OCI-LY7 (cell line): ENCODE data around the gene HPN. TPM values are rescaled to one million over a fixed set of nuclear protein-coding genes. Genes with fewer than 3 reads are reported as not detected.
"Not testable (repeated sequence)": the region's sequence is repeated elsewhere in the genome, so short reads cannot be mapped to it uniquely, and the experiment has no call there.

Source experiments
- BruUV-seq: library from RNA; stranded (reverse); fragments of 400-500 nt; replicated peaks from 2 replicates; lab custom pipeline; 2021; lab: Mats Ljungman, UMichigan
- CTCF ChIA-PET: fragments of 300-600 bp; sonication (Branson Sonifier 250); formaldehyde crosslinking; loops from one replicate; lab custom pipeline; 2022; ENCODE audit warnings: antibody characterized with exemption; ENCODE audit not compliant: unreplicated experiment; lab: Charles Lee
- POLR2A ChIA-PET: fragments of 300-600 bp; sonication (Branson Sonifier 250); formaldehyde crosslinking; loops from one replicate; lab custom pipeline; 2022; ENCODE audit warnings: antibody characterized with exemption; lab: Charles Lee
- DNase-seq: peaks from one replicate; pipeline ENCODE4 v3.0.0-alpha.2; 2015; ENCODE audit warnings: low spot score
- H2AFZ ChIP-seq: fragments of 200-600 bp; sonication (generic), shearing (Covaris generic); 2 replicates; pipeline ENCODE4 v1.6.1; 2014; ENCODE audit warnings: mild to moderate bottlenecking, antibody characterized with exemption, low read length, moderate library complexity
- H3K27ac ChIP-seq: fragments of 200-600 bp; sonication (generic); 2 replicates; pipeline ENCODE4 v1.5.1; 2014; ENCODE audit warnings: mixed run types, low read depth, mild to moderate bottlenecking, moderate library complexity, low read length, inconsistent platforms; ENCODE audit not compliant: poor library complexity, severe bottlenecking
- H3K36me3 ChIP-seq: fragments of 200-600 bp; sonication (generic); 2 replicates; pipeline ENCODE4 v1.6.1; 2014; ENCODE audit warnings: mild to moderate bottlenecking, antibody characterized with exemption, low read length, moderate library complexity, mixed read lengths; ENCODE audit not compliant: insufficient read depth
- H3K4me1 ChIP-seq: fragments of 200-600 bp; sonication (generic); 2 replicates; pipeline ENCODE4 v1.5.1; 2014; ENCODE audit warnings: mild to moderate bottlenecking, low read length; ENCODE audit not compliant: insufficient read depth, poor library complexity, severe bottlenecking
- H3K4me2 ChIP-seq: fragments of 200-600 bp; sonication (generic); 2 replicates; pipeline ENCODE4 v1.6.1; 2014; ENCODE audit warnings: mild to moderate bottlenecking, low read length
- H3K4me3 ChIP-seq: fragments of 200-600 bp; sonication (generic); 2 replicates; pipeline ENCODE4 v1.5.1; 2014; ENCODE audit warnings: mild to moderate bottlenecking, low read depth, low read length; ENCODE audit not compliant: poor library complexity, severe bottlenecking
- H3K79me2 ChIP-seq: fragments of 200-600 bp; sonication (generic); 2 replicates; pipeline ENCODE4 v1.6.1; 2016; ENCODE audit warnings: low read depth, mild to moderate bottlenecking, low read length, moderate library complexity, mixed read lengths; ENCODE audit not compliant: insufficient read depth
- H3K9me2 ChIP-seq: fragments of 200-600 bp; sonication (generic); 2 replicates; pipeline ENCODE4 v1.6.1; 2016; ENCODE audit warnings: mild to moderate bottlenecking, low read length, mixed read lengths; ENCODE audit not compliant: insufficient read depth
- H3K9me3 ChIP-seq: fragments of 200-600 bp; sonication (generic); 2 replicates; pipeline ENCODE4 v1.6.1; 2014; ENCODE audit warnings: mild to moderate bottlenecking, mixed run types, low read length, mixed read lengths
- H4K20me1 ChIP-seq: fragments of 200-600 bp; sonication (generic); 2 replicates; pipeline ENCODE4 v1.6.1; 2014; ENCODE audit warnings: mild to moderate bottlenecking, antibody characterized with exemption, low read length, moderate library complexity, mixed read lengths; ENCODE audit not compliant: insufficient read depth
- CTCF ChIP-seq: fragments of 200-600 bp; sonication (generic); conservative IDR thresholded peaks from 2 replicates; pipeline ENCODE4 v1.5.1; 2014; ENCODE audit warnings: mild to moderate bottlenecking, antibody characterized with exemption, low read length, moderate library complexity, mixed read lengths
- EZH2phosphoT487 ChIP-seq: fragments of 200-600 bp; sonication (generic); IDR thresholded peaks from 2 replicates; pipeline ENCODE4 v1.6.1; 2018; ENCODE audit warnings: low read depth, borderline replicate concordance, mild to moderate bottlenecking, mixed run types, antibody characterized with exemption, low read length, moderate library complexity, mixed read lengths
- intact Hi-C: fragments of 100-400 bp; cut with micrococcal nuclease; formaldehyde crosslinking; loops from one replicate; pipeline ENCODE4 v1.10.0; 2022; ENCODE audit not compliant: unreplicated experiment
- total RNA-seq, 2 experiments: library from RNA; depleted of rRNA in 1 of 2; stranded (reverse); fragments of >200 nt in 1 of 2; shearing (Covaris generic) in 1 of 2; gene quantifications; 2 replicates each; pipeline ENCODE4 v1.2.3, GENCODE V29; 2014 to 2022

HPN gene
- total RNA-seq, 2 experiments from 2014 or later, result 0.17 to 0.19 TPM

GRCh38 chr19:35004517-35005255, 36.8 kb upstream of the HPN start:
- CTCF ChIA-PET, result no interaction called here
- no peak for DNase-seq
- no peak overlapping the region for H3K4me2 ChIP-seq
- POLR2A ChIA-PET, result no interaction called here
- H3K9me3 ChIP-seq, result no peaks in the 10 kb centered on the region
- peaks cover 80% of the 10 kb centered on the region for H3K36me3 ChIP-seq
- H3K9me2 ChIP-seq, result no peaks in the 10 kb centered on the region
- no peak overlapping the region for H3K27ac ChIP-seq
- BruUV-seq, result no TSS peak
- TF ChIP-seq EZH2phosphoT487, result no peak
- no peak for TF ChIP-seq CTCF
- H3K79me2 ChIP-seq, result peaks cover 66% of the 10 kb centered on the region
- H4K20me1 ChIP-seq, result peaks cover 10% of the 10 kb centered on the region; the same call in 1 of the 2 replicates
- peaks cover 31% of the 10 kb centered on the region for H3K4me1 ChIP-seq
- no peak overlapping the region for H2AFZ ChIP-seq
- intact Hi-C loops, result no loop called here
- H3K4me3 ChIP-seq, result no peak overlapping the region

DNA sequence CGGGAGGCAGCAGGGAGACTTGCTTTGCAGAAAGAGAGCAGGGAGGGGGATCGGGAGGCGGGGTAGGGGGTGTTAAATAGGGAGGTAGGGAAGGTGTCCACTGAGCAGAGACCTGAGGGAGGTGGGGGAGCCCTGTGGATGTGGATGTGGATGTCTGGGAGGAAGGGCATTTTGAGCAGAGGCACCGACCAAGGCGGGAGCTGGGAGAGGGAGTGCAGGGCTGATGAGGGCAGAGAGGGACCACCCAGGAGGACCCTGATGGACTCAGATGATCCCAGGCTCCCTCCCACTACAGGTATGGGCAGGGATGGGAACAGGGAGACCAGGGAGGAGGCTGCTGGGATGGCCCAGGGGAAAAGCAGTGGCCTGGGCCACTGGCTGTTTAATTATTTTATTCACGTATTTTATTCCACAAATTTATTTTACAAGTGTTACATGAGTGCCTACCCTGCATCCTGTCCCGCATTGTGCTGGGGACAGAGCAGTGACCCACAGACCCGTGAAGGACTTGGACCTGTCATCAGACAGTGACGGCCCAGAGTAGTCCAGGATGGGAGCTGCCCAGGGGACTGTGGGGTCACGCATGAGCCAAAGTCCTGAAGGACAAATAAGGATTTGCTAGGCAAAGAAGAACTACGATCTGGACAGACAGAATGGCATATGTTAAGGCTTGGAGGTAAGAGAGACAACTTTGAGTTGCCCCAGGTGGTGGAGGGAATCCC, 36.1 kb upstream of the HPN start:
- H3K4me3 ChIP-seq, result no peak overlapping the region
- H3K9me2 ChIP-seq, result no peaks in the 10 kb centered on the region
- intact Hi-C loops, result no loop called here
- ChIA-PET POLR2A (no interaction called here), CTCF (no interaction called here)
- no peak overlapping the region for H2AFZ ChIP-seq
- H3K4me1 ChIP-seq, result peaks cover 28% of the 10 kb centered on the region
- no peak for DNase-seq
- H3K36me3 ChIP-seq, result peaks cover 87% of the 10 kb centered on the region
- no peak overlapping the region for H3K4me2 ChIP-seq
- TF ChIP-seq CTCF (no peak), EZH2phosphoT487 (no peak)
- H3K9me3 ChIP-seq, result no peaks in the 10 kb centered on the region
- H3K27ac ChIP-seq, result no peak overlapping the region
- peaks cover 10% of the 10 kb centered on the region; the same call in 1 of the 2 replicates for H4K20me1 ChIP-seq
- peaks cover 62% of the 10 kb centered on the region for H3K79me2 ChIP-seq
- BruUV-seq, result no TSS peak

DNA sequence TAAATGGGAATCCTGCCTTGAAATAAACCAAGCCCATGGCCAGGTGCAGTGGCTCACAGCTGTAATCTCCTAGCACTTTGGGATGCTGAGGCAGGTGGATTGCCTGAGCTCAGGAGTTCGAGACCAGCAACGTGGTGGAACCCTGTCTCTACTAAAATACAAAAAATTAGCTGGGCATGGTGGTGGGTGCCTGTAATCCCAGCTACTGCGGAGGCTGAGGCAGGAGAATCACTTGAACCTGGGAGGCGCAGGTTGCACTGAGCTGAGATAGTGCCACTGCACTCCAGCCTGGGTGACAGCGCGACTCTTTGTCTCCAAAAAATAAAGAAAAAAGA, 35.5 kb upstream of the HPN start:
- peaks cover 57% of the 10 kb centered on the region for H3K79me2 ChIP-seq
- BruUV-seq, H4K20me1 ChIP-seq, DNase-seq, H3K4me3 ChIP-seq, POLR2A ChIA-PET, H3K27ac ChIP-seq, H3K9me2 ChIP-seq, H2AFZ ChIP-seq, H3K4me2 ChIP-seq, CTCF ChIA-PET, intact Hi-C loops, H3K9me3 ChIP-seq: not testable (repeated sequence)
- H3K4me1 ChIP-seq, result peaks cover 28% of the 10 kb centered on the region
- peaks cover 92% of the 10 kb centered on the region for H3K36me3 ChIP-seq
